Right renal pelvis (tissue), 4 donors: Measurements from ENCODE around the gene CAB39. TPM values are rescaled to one million over a fixed set of nuclear protein-coding genes. Genes with fewer than 3 reads are reported as not detected.

Experiments
- polyA plus RNA-seq, 4 donors: library from polyadenylated mRNA; unstranded; fragments of 120-200 nt; gene quantifications; one replicate each; pipeline ENCODE4 v1.2.1, GENCODE V29; 2013; ENCODE audit not compliant: insufficient read length in 4 of 4

The CAB39 gene
- polyA plus RNA-seq, 4 donors, result 77.6 to 102 (median 91.2) TPM

Other genes with a start within 250 kb of the CAB39 start
- gene ITM2C, start 152.1 kb downstream of the CAB39 start, polyA plus RNA-seq, result 1,000 to 10,000 TPM in 2 of 4 donors, 100 to 1,000 TPM in 2; 866 to 1,129 (median 963) TPM
- under 1 TPM; 0.18 to 0.20 (median 0.19) TPM for gene GPR55, start 212.4 kb downstream of the CAB39 start, polyA plus RNA-seq